Left cardiac atrium (tissue), 4 donors: ENCODE results near the gene C6orf120. TPM values are rescaled to one million over a fixed set of nuclear protein-coding genes. Genes with fewer than 3 reads are reported as not detected.

Source experiments
- ATAC-seq, 2 donors: fragments of 200-7000 bp; cut with Tn5 transposase; one replicate each; pipeline ENCODE4 v1.9.1; 2020; ENCODE audit warnings: mild to moderate bottlenecking in 2 of 2, moderate library complexity in 2 of 2
- DNase-seq: peaks from one replicate; pipeline ENCODE4 v3.0.0-alpha.2; 2020
- intact Hi-C, 2 donors: fragments of 100-400 bp; cut with DNase I; formaldehyde crosslinking; loops; one replicate each; pipeline versions ENCODE4 v1.14.1 to v1.15.1; 2022 to 2023
- total RNA-seq, 2 donors: library from RNA; stranded (reverse); fragmentation: NEBNext Ultra II Directional; extraction: Animal tissue kit (Norgen Biotek cat#: 25700); gene quantifications; one replicate each; pipeline ENCODE4 v1.2.1, GENCODE V29; 2021
- donor health status: DM: no; HTN: yes; CAD: no.
- donor health status: DM: no; HTN: yes; CAD: no; lungs with severe emphysema.
- donor health status: DM: yes; HTN: yes; CAD: no.
- donor health status: Dilated cardiomyopathy.

Gene C6orf120
- total RNA-seq, 2 donors from 2014 or later = 17.8 to 18.6 TPM

DNA sequence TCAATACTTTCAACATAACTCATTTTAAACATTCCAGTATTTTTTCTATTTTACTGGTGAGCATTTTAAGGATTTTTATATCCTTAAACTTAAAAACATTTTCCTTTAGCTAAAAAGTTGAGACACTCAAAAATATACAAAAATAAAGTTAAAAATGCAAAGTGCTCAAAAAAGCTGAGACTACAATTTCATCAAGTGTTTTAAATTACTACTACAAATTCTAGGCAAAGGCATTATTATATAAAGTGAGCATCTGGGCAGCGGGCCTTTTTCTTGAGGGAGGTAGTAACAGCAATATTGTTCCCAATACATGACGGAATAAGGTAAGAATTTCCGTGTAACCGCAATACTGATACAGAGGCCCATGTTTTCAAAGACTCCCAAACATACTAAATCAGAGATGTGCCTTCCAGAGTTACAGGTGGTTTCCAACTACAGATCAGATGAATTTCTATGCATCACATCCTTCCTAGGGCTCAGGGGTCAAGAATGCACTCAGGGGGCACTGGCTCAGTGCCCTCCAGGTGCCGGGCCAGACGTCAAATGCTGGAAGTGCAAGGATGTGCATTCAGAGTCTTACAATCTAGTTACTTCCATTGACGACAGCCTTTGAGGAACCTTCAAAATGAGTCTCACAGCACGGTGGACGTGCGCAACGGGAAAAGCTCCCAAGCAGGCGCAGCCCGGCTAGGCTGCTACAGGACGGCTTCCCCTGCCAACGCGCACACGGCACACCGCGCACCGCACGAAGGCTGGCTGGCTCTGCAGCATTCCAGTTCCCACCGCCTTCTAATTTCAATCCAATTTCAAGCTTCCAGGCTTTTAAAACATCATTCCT is 20.7 kb downstream of the C6orf120 start:
- ATAC-seq (peak; percentile 56 to 65), DNase-seq (peak; percentile 54)
- intact Hi-C loops = no loop called here

DNA sequence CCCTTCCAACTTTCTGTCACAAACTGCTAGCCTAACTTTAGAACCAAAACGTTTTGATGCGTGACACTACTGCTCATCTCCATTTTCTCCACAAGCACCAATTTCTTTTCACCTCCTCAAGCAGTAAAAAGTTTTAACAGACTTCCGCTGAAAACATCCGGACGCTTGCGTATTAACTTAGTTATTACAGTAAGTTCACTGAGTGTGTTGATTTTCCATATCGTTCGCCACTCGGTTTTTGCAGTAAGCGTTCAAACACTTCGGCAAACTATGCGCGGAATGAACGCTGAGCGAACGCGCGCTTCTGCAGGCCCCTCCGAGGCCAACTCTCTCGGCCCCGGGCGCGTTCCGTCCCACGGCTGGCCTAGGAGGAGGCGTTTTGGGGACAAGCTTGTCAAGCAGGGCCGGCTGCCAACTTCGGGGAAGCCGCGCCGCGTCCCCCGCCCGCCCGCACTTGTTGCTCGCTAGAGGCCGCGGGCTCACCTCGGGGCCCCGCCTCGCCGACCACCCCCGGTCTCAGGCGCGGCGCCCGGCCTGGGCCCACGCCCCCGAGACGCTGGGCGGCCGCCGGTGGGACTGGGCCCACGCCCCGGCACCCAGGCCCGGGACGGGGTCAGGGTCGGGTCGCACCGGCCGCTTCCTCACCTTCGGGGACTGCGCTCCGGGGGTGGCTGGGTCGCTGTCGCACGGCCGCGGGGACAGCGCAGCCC is 21.4 kb downstream of the C6orf120 start:
- DNase-seq = peak; percentile 84
- intact Hi-C loops = no loop called here
- ATAC-seq = peak; percentile 73 to 78

DNA sequence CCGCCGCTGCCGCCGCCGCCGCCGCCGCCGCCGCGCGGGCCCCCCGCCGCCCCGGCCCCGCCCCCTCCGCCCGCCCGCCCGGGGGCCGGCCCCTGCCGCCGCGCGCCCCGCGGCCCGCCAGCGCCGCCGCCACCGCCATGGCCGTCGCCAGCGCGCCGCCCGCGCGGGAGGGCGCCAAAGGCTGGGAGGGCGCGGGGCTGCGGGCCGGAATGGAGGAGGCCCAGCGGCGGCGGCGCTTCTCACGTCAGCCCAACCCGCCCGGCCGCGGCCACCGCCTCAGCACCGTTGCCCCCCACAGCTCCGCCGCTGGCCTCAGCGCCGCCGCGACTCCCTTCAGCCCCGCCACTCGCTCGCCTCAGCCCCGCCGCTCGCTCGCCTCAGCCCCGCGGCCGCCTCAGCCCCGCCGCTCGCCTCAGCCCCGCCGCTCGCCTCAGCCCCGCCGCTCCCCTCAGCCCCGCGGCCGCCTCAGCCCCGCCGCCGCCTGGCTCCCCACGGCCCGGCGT is 22.1 kb downstream of the C6orf120 start:
- intact Hi-C loops = loop anchor here in 1 of 2 donors (2.0 kb wide), 1 partner anchor 27 kb away; the partner anchor contains the start of genes DYNLT2 and ERMARD
- DNase-seq (peak; percentile 49), ATAC-seq (peak; percentile 2 to 31)

- ATAC-seq (peak; percentile 64 to 70), DNase-seq (peak; percentile 54)
- intact Hi-C loops = loop anchor here in 1 of 2 donors (2.0 kb wide), 1 partner anchor 26 kb away; the partner anchor contains the start of genes DYNLT2 and ERMARD
Measured at GRCh38 chr6:169724494-169725124, 22.7 kb downstream of the C6orf120 start, which contains the start of gene PHF10. Gene PHF10, minus strand, starts transcription at chr6:169724500. Its CDS starts 569 bp downstream, at chr6:169723931.

DNA sequence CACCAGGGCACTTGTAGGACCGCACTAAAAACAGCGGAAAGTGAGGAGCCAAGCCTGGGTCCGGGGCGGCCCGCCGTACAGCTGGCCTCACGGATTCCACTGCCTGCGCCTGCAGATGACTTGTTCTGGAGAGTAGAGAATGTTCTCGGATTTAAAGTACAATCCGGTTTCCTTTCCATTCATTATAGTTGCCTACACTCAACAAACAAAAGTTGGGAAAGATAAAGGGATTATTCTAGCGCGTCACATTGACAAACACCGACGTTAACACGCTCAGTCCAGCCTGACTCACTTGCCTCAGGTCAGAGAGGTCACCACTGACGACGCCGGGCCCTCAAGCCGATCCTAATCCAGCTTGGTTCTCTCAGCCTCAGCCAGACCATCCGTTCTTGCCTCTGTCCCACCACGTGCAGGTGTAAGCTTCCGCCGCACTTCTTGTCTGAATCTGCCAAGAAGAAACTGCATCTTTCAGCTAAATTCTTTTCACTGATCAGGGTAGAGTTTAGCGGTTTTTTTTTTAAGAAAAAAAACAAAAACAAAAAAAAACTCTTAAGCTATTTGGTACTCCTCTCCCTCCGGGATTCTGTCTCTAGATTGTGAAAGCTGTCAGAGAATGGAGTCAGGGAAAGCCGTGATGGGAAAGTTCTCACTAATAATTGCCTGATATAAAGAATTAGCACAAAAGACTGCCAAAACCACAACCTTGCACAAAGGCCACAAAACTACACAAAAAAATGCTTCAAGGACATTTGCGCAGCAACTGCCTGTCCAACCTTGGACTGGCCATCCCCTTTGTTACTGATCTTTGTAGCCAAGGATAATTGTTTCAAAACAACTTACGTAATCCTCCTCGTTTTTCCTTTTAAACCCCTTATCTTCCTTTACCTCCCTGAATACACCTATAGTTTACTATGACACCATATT is 23.5 kb downstream of the C6orf120 start:
- ATAC-seq = peak; percentile 21 to 78
- intact Hi-C loops = loop anchor here in 1 of 2 donors (2.0 kb wide), 1 partner anchor 25 kb away; the partner anchor contains the start of genes DYNLT2 and ERMARD
- peak; percentile 77 for DNase-seq

- ATAC-seq = no peak
- no peak for DNase-seq
- intact Hi-C loops = no loop called here
Measured at GRCh38 chr6:169726049-169726400, 24.1 kb downstream of the C6orf120 start.

DNA sequence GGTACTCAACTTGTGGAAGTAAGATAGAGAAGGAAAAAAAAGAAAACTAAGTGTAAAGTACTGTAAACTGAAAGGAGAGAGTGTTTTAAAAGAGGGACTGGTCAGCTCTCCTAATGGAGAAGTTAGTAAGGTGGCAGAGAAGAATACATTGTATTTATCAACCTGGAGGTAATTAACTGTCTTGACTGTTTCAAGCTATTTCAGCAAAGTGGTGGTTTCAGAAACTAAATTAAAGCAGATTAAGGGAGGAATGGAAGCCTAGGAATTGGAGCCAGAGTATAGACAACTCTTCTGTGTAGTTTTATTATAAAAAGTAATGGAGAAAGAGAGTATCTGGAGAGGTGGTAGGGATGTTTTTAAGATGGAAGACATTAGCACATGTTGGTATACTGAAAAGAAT is 25.0 kb downstream of the C6orf120 start:
- intact Hi-C loops = no loop called here
- no peak for DNase-seq

GRCh38 chr6:169729961-169730360 is 28.0 kb downstream of the C6orf120 start:
- ATAC-seq (no peak), DNase-seq (no peak)
- intact Hi-C loops = no loop called here

More for the DNA sequence above, 25.0 kb downstream of the C6orf120 start:
- ATAC-seq = no peak

DNA sequence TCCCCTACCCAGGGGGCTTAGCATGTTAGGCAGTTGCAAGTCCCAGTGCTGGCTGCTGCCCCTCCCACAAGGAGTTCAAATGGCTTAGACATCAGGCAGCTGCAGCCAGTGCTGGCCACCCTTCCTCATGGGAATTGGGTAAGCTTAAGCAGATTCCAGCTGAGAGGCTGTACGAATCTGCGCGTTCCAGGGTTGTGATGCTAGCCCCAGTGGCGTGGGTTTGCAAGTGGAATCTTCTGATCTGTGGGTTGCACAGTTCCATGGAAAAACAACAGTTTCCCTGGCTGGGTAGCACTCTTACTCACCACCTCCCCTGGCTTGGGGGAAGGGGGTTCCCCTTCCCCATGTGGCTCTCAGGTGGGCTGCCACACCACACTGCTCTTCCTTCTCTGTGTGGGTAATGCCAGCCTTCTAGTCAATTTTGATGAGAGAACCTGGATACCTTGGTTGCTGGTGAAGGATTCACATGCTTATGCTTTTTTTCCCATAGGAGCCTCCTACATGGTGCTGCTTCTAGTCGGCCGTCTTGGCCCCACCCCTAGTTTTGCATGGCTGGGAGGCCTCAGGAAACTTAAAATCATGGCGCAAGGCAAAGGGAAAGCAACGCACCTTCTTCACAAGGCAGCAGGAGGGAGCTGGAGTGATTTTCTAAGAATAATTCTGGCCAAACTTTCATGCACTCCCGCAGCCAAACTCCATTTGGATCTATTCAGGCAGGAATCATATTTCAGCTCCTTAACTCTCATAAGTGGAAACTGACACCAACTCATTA is 36.5 kb downstream of the C6orf120 start:
- intact Hi-C loops = no loop called here
- DNase-seq = peak; percentile 25
- ATAC-seq = peak; percentile 43 to 57

- intact Hi-C loops = no loop called here
- DNase-seq = no peak
- peak in 1 of 2 donors; percentile 32 for ATAC-seq
Measured at GRCh38 chr6:169738976-169739529, 37.1 kb downstream of the C6orf120 start.

DNA sequence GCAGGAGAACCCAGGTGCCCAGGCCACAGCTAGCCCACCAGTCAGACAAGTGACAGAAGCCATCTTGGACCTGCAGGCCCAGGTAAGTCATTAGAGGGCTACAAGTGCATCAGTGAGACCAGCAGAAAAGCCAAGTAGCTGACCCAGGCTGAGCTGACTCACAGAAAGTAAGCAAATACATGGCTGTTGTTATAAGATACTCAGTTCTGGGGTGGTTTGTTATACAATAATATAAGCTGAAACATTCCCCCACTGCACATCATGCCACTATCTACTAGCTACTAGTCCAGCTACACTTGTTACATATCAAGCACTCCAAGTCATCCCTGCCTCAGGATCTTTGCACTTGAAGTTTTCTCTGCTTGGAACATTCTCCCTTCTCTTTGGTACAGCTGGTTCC is 39.4 kb downstream of the C6orf120 start:
- ATAC-seq (no peak), DNase-seq (no peak)
- intact Hi-C loops = no loop called here

DNA sequence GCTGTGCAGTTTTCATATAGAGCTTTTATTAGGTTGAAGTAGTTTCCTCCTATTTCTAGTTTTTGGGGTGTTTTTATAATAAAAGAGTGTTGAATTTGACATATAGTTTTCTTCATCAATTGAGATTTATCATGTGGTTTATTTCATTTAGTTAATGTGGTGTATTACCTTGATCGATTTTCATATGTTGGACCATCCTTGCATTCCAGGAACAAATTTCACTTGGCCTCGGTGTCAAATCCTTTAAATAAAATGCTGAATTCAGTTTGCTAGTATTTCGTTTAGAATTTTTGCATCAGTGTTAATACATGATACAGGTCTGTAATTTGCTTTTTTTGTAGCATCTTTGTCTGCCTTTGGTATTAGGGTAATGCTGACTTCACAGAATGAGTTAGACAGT is 43.5 kb downstream of the C6orf120 start:
- ATAC-seq (no peak), DNase-seq (no peak)
- intact Hi-C loops = no loop called here

GRCh38 chr6:169746556-169746955 is 44.6 kb downstream of the C6orf120 start:
- ATAC-seq (no peak), DNase-seq (no peak)
- intact Hi-C loops = no loop called here

GRCh38 chr6:169751242-169752073 is 49.5 kb downstream of the C6orf120 start, which contains the start of the genes DYNLT2 and ERMARD:
Gene DYNLT2, minus strand, starts transcription at chr6:169751572. Its CDS starts 114 bp downstream, at chr6:169751458.
Gene ERMARD, plus strand, starts transcription at chr6:169751622. Its CDS starts 36 bp downstream, at chr6:169751658.
- ATAC-seq = peak; percentile 98 to 99
- DNase-seq = peak; percentile 95
- intact Hi-C loops = loop anchor here in 1 of 2 donors (2.0 to 10.0 kb wide), 3 partner anchors 27 to 803 kb away; partner anchors contain the start of genes C6orf120, PHF10, TBP and WDR27

- peak in 1 of 2 donors; percentile 73 for ATAC-seq
- intact Hi-C loops = loop anchor here in 1 of 2 donors (10.0 kb wide), 1 partner anchor 47 kb away; the partner anchor contains the start of genes C6orf120 and WDR27
Measured at GRCh38 chr6:169752074-169752623, 50.2 kb downstream of the C6orf120 start.

More at GRCh38 chr6:169752074-169752623, 50.2 kb downstream of the C6orf120 start:
- no peak for DNase-seq
